OCI-LY7 (cell line): ENCODE data around the gene UCHL1.

Experiments
- CTCF ChIP-seq: fragments of 200-600 bp; sonication (generic); conservative IDR thresholded peaks from 2 replicates; pipeline ENCODE4 v1.5.1; 2014; ENCODE audit warnings: mild to moderate bottlenecking, antibody characterized with exemption, low read length, moderate library complexity, mixed read lengths
- EZH2phosphoT487 ChIP-seq: fragments of 200-600 bp; sonication (generic); IDR thresholded peaks from 2 replicates; pipeline ENCODE4 v1.6.1; 2018; ENCODE audit warnings: low read depth, borderline replicate concordance, mild to moderate bottlenecking, mixed run types, antibody characterized with exemption, low read length, moderate library complexity, mixed read lengths

GRCh38 chr4:41209901-41210300 is 46.8 kb upstream of the UCHL1 start:
- TF ChIP-seq CTCF (no peak), EZH2phosphoT487 (no peak)
